OCI-LY7 (cell line): ENCODE results near the gene FIS1. TPM values are rescaled to one million over a fixed set of nuclear protein-coding genes. Genes with fewer than 3 reads are reported as not detected.

Experiments used
- BruUV-seq: library from RNA; stranded (reverse); fragments of 400-500 nt; replicated peaks from 2 replicates; lab custom pipeline; 2021; lab: Mats Ljungman, UMichigan
- CTCF ChIA-PET: fragments of 300-600 bp; sonication (Branson Sonifier 250); formaldehyde crosslinking; loops from one replicate; lab custom pipeline; 2022; ENCODE audit warnings: antibody characterized with exemption; ENCODE audit not compliant: unreplicated experiment; lab: Charles Lee
- POLR2A ChIA-PET: fragments of 300-600 bp; sonication (Branson Sonifier 250); formaldehyde crosslinking; loops from one replicate; lab custom pipeline; 2022; ENCODE audit warnings: antibody characterized with exemption; lab: Charles Lee
- DNase-seq: peaks from one replicate; pipeline ENCODE4 v3.0.0-alpha.2; 2015; ENCODE audit warnings: low spot score
- H2AFZ ChIP-seq: fragments of 200-600 bp; sonication (generic), shearing (Covaris generic); 2 replicates; pipeline ENCODE4 v1.6.1; 2014; ENCODE audit warnings: mild to moderate bottlenecking, antibody characterized with exemption, low read length, moderate library complexity
- H3K27ac ChIP-seq: fragments of 200-600 bp; sonication (generic); 2 replicates; pipeline ENCODE4 v1.5.1; 2014; ENCODE audit warnings: mixed run types, low read depth, mild to moderate bottlenecking, moderate library complexity, low read length, inconsistent platforms; ENCODE audit not compliant: poor library complexity, severe bottlenecking
- H3K36me3 ChIP-seq: fragments of 200-600 bp; sonication (generic); 2 replicates; pipeline ENCODE4 v1.6.1; 2014; ENCODE audit warnings: mild to moderate bottlenecking, antibody characterized with exemption, low read length, moderate library complexity, mixed read lengths; ENCODE audit not compliant: insufficient read depth
- H3K4me1 ChIP-seq: fragments of 200-600 bp; sonication (generic); 2 replicates; pipeline ENCODE4 v1.5.1; 2014; ENCODE audit warnings: mild to moderate bottlenecking, low read length; ENCODE audit not compliant: insufficient read depth, poor library complexity, severe bottlenecking
- H3K4me2 ChIP-seq: fragments of 200-600 bp; sonication (generic); 2 replicates; pipeline ENCODE4 v1.6.1; 2014; ENCODE audit warnings: mild to moderate bottlenecking, low read length
- H3K4me3 ChIP-seq: fragments of 200-600 bp; sonication (generic); 2 replicates; pipeline ENCODE4 v1.5.1; 2014; ENCODE audit warnings: mild to moderate bottlenecking, low read depth, low read length; ENCODE audit not compliant: poor library complexity, severe bottlenecking
- H3K79me2 ChIP-seq: fragments of 200-600 bp; sonication (generic); 2 replicates; pipeline ENCODE4 v1.6.1; 2016; ENCODE audit warnings: low read depth, mild to moderate bottlenecking, low read length, moderate library complexity, mixed read lengths; ENCODE audit not compliant: insufficient read depth
- H3K9me2 ChIP-seq: fragments of 200-600 bp; sonication (generic); 2 replicates; pipeline ENCODE4 v1.6.1; 2016; ENCODE audit warnings: mild to moderate bottlenecking, low read length, mixed read lengths; ENCODE audit not compliant: insufficient read depth
- H3K9me3 ChIP-seq: fragments of 200-600 bp; sonication (generic); 2 replicates; pipeline ENCODE4 v1.6.1; 2014; ENCODE audit warnings: mild to moderate bottlenecking, mixed run types, low read length, mixed read lengths
- H4K20me1 ChIP-seq: fragments of 200-600 bp; sonication (generic); 2 replicates; pipeline ENCODE4 v1.6.1; 2014; ENCODE audit warnings: mild to moderate bottlenecking, antibody characterized with exemption, low read length, moderate library complexity, mixed read lengths; ENCODE audit not compliant: insufficient read depth
- EZH2phosphoT487 ChIP-seq: fragments of 200-600 bp; sonication (generic); IDR thresholded peaks from 2 replicates; pipeline ENCODE4 v1.6.1; 2018; ENCODE audit warnings: low read depth, borderline replicate concordance, mild to moderate bottlenecking, mixed run types, antibody characterized with exemption, low read length, moderate library complexity, mixed read lengths
- intact Hi-C: fragments of 100-400 bp; cut with micrococcal nuclease; formaldehyde crosslinking; loops from one replicate; pipeline ENCODE4 v1.10.0; 2022; ENCODE audit not compliant: unreplicated experiment
- total RNA-seq, 2 experiments: library from RNA; depleted of rRNA in 1 of 2; stranded (reverse); fragments of >200 nt in 1 of 2; shearing (Covaris generic) in 1 of 2; gene quantifications; 2 replicates each; pipeline ENCODE4 v1.2.3, GENCODE V29; 2014 to 2022
- TF ChIP-seq, protein P1 (sequence below): fragments of 200-600 bp; sonication (generic); conservative IDR thresholded peaks from 2 replicates; pipeline ENCODE4 v1.5.1; 2014; ENCODE audit warnings: mild to moderate bottlenecking, antibody characterized with exemption, low read length, moderate library complexity, mixed read lengths

FIS1 gene
- total RNA-seq, 2 experiments from 2014 or later: 92.7 to 102 TPM

DNA sequence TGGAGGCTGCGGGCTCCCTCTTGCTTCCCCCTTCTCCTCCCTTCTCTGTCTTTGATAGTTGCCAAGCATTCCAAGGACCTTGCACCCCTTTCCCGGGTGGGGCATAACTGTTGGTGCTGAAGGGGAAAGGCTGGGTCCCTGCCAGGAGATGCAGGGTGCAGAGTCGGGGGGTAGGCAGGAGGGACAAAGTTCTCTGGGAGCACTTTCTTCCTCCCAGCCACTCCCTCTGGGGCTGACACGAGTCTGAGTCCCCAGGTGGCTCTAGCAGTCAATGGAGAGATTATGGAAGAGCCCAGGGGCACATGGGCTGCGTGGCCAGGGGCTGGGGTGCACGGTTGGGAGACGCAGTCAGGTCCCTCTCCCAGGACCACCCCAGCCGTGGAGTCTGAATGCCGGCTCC, 9.4 kb downstream of the FIS1 start:
- Histone ChIP-seq H3K27ac (no peak overlapping the region), H2AFZ (no peak overlapping the region), H3K36me3 (peaks cover 26% of the 10 kb centered on the region; the same call in 1 of the 2 replicates), H3K4me3 (no peak overlapping the region), H3K9me2 (no peaks in the 10 kb centered on the region), H4K20me1 (no peaks in the 10 kb centered on the region), H3K79me2 (no peaks in the 10 kb centered on the region), H3K4me1 (no peaks in the 10 kb centered on the region), H3K4me2 (no peak overlapping the region), H3K9me3 (no peaks in the 10 kb centered on the region)
- TF ChIP-seq, protein P1, sequence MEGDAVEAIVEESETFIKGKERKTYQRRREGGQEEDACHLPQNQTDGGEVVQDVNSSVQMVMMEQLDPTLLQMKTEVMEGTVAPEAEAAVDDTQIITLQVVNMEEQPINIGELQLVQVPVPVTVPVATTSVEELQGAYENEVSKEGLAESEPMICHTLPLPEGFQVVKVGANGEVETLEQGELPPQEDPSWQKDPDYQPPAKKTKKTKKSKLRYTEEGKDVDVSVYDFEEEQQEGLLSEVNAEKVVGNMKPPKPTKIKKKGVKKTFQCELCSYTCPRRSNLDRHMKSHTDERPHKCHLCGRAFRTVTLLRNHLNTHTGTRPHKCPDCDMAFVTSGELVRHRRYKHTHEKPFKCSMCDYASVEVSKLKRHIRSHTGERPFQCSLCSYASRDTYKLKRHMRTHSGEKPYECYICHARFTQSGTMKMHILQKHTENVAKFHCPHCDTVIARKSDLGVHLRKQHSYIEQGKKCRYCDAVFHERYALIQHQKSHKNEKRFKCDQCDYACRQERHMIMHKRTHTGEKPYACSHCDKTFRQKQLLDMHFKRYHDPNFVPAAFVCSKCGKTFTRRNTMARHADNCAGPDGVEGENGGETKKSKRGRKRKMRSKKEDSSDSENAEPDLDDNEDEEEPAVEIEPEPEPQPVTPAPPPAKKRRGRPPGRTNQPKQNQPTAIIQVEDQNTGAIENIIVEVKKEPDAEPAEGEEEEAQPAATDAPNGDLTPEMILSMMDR: no peak
- no peak for TF ChIP-seq EZH2phosphoT487
- BruUV-seq: no TSS peak
- intact Hi-C loops: no loop called here
- ChIA-PET POLR2A (no interaction called here), CTCF (no interaction called here)
- no peak for DNase-seq

DNA sequence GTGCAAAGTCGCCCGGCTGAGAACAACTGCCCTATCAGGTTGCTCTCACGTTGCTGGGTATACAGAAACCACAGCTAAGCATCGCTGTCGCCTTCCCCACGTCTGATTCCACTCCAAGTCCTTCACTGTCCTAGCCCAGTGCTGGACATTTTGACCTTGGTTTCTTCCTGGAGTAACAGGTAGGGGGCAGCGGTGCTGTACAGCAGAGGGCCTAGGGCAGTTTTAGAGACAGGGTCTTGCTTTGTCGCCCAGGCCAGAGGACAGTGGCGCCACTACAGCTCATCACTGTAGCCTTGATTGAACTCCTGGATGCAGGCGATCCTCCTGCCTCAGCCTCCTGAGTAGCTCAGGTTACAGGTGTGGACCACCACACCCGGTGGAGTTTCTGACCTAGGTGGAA, 9.8 kb downstream of the FIS1 start:
- ChIA-PET POLR2A (no interaction called here), CTCF (no interaction called here)
- intact Hi-C loops: no loop called here
- no TSS peak for BruUV-seq
- H3K4me3 ChIP-seq: no peak overlapping the region
- H3K4me2 ChIP-seq: no peak overlapping the region
- H3K79me2 ChIP-seq: no peaks in the 10 kb centered on the region
- no peaks in the 10 kb centered on the region for H4K20me1 ChIP-seq
- no peaks in the 10 kb centered on the region for H3K9me3 ChIP-seq
- no peak overlapping the region for H3K27ac ChIP-seq
- TF ChIP-seq, protein P1: peak; percentile 56
- no peak for TF ChIP-seq EZH2phosphoT487
- no peaks in the 10 kb centered on the region for H3K9me2 ChIP-seq
- DNase-seq: no peak
- no peak overlapping the region for H2AFZ ChIP-seq
- H3K36me3 ChIP-seq: peaks cover 22% of the 10 kb centered on the region; the same call in 1 of the 2 replicates
- no peaks in the 10 kb centered on the region for H3K4me1 ChIP-seq

DNA sequence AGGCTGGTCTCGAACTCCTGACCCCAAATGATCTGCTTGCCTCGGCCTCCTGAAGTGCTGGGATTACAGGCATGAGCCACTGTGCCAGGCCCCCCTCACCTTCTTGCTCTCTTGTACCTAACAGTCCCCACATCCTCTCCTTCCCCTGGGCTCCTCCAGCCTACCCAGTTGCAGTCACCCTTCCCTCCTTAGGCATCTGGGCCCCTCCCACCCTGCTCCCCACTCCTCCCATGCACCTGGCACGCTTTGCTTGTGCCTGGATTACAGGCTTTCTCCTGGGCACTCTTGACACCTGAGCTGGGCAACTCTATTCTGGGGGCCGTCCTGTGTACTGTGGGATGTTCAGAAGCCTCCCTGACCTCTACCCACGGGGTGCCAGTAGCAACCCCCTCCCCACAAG, 10.2 kb downstream of the FIS1 start:
- Histone ChIP-seq H2AFZ (no peak overlapping the region), H3K27ac (no peak overlapping the region), H3K9me3 (no peaks in the 10 kb centered on the region), H3K4me2 (no peak overlapping the region), H3K36me3 (peaks cover 17% of the 10 kb centered on the region; the same call in 1 of the 2 replicates), H4K20me1 (no peaks in the 10 kb centered on the region), H3K4me3 (no peak overlapping the region), H3K79me2 (no peaks in the 10 kb centered on the region), H3K4me1 (no peaks in the 10 kb centered on the region), H3K9me2 (no peaks in the 10 kb centered on the region)
- CTCF ChIA-PET: no interaction called here
- POLR2A ChIA-PET: no interaction called here
- no TSS peak for BruUV-seq
- intact Hi-C loops: no loop called here
- DNase-seq: no peak
- TF ChIP-seq, protein P1: no peak
- no peak for TF ChIP-seq EZH2phosphoT487
